GM12878 (cell line): ENCODE results near the gene PRG3. TPM values are rescaled to one million over a fixed set of nuclear protein-coding genes. Genes with fewer than 3 reads are reported as not detected.

Experiments used
- ASH2L ChIP-seq: fragments of 300-600, 200-600 bp; sonication (generic); IDR thresholded peaks from 2 replicates; pipeline ENCODE4 v1.6.1; 2017; ENCODE audit warnings: low read depth, mild to moderate bottlenecking, borderline replicate concordance
- GABPA ChIP-seq: IDR thresholded peaks from 2 replicates; pipeline ENCODE4 v1.6.1; 2014; ENCODE audit warnings: antibody characterized with exemption, low read depth, mild to moderate bottlenecking, inconsistent platforms
- IRF4 ChIP-seq: IDR thresholded peaks from 2 replicates; pipeline ENCODE4 v1.6.1; 2011; ENCODE audit warnings: low read depth, low read length
- LARP7 ChIP-seq: fragments of 450-650 bp; IDR thresholded peaks from 2 replicates; pipeline ENCODE4 v1.6.1; 2017; ENCODE audit warnings: mild to moderate bottlenecking
- NR2F1 ChIP-seq: fragments of 450-650 bp; conservative IDR thresholded peaks from 2 replicates; pipeline ENCODE4 v1.6.1; 2017; ENCODE audit warnings: mild to moderate bottlenecking
- PAX5 ChIP-seq: IDR thresholded peaks from 2 replicates; pipeline ENCODE4 v1.6.1; 2011; ENCODE audit warnings: low read depth, low read length, borderline replicate concordance
- POLR2AphosphoS2 ChIP-seq: IDR thresholded peaks from 2 replicates; pipeline ENCODE4 v1.6.1; 2011; ENCODE audit warnings: low read depth, mild to moderate bottlenecking, low read length, improper control_type of control experiment, moderate library complexity
- RBBP5 ChIP-seq: fragments of 200-600 bp; sonication (generic); conservative IDR thresholded peaks from 2 replicates; pipeline ENCODE4 v1.6.1; 2016
- RUNX3 ChIP-seq: IDR thresholded peaks from 2 replicates; pipeline ENCODE4 v1.6.1; 2012; ENCODE audit warnings: low read length, inconsistent platforms
- SMARCA5 ChIP-seq: fragments of 450-650 bp; IDR thresholded peaks from 2 replicates; pipeline ENCODE4 v1.6.1; 2017; ENCODE audit warnings: mild to moderate bottlenecking
- SP1 ChIP-seq: IDR thresholded peaks from one replicate; pipeline ENCODE4 v1.6.1; 2011; ENCODE audit warnings: low read depth, low read length
- SREBF2 ChIP-seq: IDR thresholded peaks from 2 replicates; pipeline ENCODE4 v1.6.1; 2012; ENCODE audit warnings: mild to moderate bottlenecking, low read length
- STAT3 ChIP-seq: IDR thresholded peaks from 2 replicates; pipeline ENCODE4 v1.6.1; 2011; ENCODE audit warnings: low read depth, low read length, improper control_type of control experiment
- TAF1 ChIP-seq: IDR thresholded peaks from 2 replicates; pipeline ENCODE4 v1.6.1; 2011; ENCODE audit warnings: mild to moderate bottlenecking, low read depth, low read length, borderline replicate concordance
- TCF12 ChIP-seq: IDR thresholded peaks from 2 replicates; pipeline ENCODE4 v1.6.1; 2011; ENCODE audit warnings: low read depth, mild to moderate bottlenecking, low read length
- WRNIP1 ChIP-seq: IDR thresholded peaks from 2 replicates; pipeline ENCODE4 v1.6.1; 2011; ENCODE audit warnings: low read depth, low read length, improper control_type of control experiment, borderline replicate concordance
- ZNF207 ChIP-seq: fragments of 450-650 bp; IDR thresholded peaks from 2 replicates; pipeline ENCODE4 v1.6.1; 2014; ENCODE audit warnings: antibody characterized with exemption, mild to moderate bottlenecking, borderline replicate concordance
- polyA plus RNA-seq, 11 experiments: library from polyadenylated mRNA; depleted of rRNA in 4 of 11; unstranded in 6 of 11; stranded (reverse) in 5 of 11; fragments of >200 nt; fragmentation: Nextera tagmentation in 4 of 11; fragmentation: Illumina TruSeq in 1 of 11; extraction: Ambion mirVana in 4 of 11; extraction: Trizol in 1 of 11; gene quantifications; 1 replicate in 1 of 11; 2 replicates in 10 of 11; pipeline versions ENCODE4 v1.2.1 to v1.2.3, GENCODE V29; 2011 to 2016; ENCODE audit warnings: inconsistent platforms in 2 of 11, missing spikeins in 2 of 11, low read depth in 1 of 11
- total RNA-seq, 4 experiments: library from RNA; depleted of rRNA in 3 of 4; stranded (reverse); fragments of >200 nt in 3 of 4; fragmentation: Illumina TruSeq in 1 of 4; extraction: Trizol in 1 of 4; gene quantifications; 2 replicates each; pipeline versions ENCODE4 v1.2.1 to v1.2.3, GENCODE V29; 2013 to 2021
- TF ChIP-seq, protein P1 (sequence below): fragments of 450-650 bp; formaldehyde crosslinking; IDR thresholded peaks from 2 replicates; pipeline ENCODE4 v1.4.0; 2020; ENCODE audit warnings: mild to moderate bottlenecking, moderate library complexity
- TF ChIP-seq, protein P2 (sequence below): IDR thresholded peaks from 2 replicates; pipeline ENCODE4 v1.6.1; 2012; ENCODE audit warnings: improper control_type of control experiment, low read depth, low read length; ENCODE audit not compliant: insufficient replicate concordance
- TF ChIP-seq, protein P3 (sequence below): fragments of 150-350 bp; IDR thresholded peaks from 2 replicates; pipeline ENCODE4 v1.6.1; 2014; ENCODE audit warnings: mild to moderate bottlenecking, low read depth, low read length

PRG3 gene
- total and polyA plus RNA-seq, 10 of the 15 experiments (the other 5 are each of a cell fraction or from before 2014, with no cell fraction given), result not detected

DNA sequence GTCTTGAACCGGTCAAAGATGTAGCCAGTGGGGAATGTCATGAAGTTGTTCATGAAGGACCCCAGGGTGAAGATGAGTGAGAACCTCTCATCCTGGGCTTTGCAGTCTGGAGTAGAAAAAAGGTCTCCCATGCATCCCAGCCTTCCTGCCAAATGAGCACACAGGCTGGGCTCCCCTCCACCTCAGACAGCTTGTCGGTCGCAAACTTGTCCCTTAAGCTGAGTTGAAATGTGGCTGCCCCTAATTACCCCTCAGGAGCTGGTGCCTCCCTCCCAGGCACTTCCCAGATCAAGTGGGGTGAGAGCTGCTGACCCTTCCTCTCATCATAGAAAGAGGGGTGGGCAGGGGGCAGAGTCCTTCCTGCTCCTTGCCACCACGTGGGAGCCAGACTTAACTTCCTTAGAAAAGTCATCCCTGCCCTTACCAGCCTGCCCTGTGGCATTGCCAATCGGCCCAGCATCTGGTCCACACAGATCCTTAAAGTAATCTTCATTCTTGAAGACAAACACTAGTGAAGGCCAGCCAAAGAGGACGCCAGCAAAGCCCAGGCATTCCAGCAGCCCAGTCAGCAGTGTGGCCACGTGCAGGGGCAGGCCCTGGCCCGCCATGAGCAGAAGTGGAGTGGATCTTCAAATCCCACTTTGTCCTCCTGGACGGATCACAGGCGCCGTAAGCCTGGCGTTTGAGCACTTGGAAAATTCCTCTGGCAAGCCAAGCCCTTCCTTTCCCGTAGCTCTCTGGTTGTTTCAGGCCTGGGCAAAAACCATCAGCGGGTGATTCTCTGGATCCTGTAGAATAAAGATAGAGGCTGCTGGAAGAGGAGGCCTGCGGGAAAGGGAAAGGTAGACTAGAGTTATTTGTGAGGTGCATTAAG lies 44.9 kb upstream of the PRG3 start (continued):
- TF ChIP-seq, protein P1, sequence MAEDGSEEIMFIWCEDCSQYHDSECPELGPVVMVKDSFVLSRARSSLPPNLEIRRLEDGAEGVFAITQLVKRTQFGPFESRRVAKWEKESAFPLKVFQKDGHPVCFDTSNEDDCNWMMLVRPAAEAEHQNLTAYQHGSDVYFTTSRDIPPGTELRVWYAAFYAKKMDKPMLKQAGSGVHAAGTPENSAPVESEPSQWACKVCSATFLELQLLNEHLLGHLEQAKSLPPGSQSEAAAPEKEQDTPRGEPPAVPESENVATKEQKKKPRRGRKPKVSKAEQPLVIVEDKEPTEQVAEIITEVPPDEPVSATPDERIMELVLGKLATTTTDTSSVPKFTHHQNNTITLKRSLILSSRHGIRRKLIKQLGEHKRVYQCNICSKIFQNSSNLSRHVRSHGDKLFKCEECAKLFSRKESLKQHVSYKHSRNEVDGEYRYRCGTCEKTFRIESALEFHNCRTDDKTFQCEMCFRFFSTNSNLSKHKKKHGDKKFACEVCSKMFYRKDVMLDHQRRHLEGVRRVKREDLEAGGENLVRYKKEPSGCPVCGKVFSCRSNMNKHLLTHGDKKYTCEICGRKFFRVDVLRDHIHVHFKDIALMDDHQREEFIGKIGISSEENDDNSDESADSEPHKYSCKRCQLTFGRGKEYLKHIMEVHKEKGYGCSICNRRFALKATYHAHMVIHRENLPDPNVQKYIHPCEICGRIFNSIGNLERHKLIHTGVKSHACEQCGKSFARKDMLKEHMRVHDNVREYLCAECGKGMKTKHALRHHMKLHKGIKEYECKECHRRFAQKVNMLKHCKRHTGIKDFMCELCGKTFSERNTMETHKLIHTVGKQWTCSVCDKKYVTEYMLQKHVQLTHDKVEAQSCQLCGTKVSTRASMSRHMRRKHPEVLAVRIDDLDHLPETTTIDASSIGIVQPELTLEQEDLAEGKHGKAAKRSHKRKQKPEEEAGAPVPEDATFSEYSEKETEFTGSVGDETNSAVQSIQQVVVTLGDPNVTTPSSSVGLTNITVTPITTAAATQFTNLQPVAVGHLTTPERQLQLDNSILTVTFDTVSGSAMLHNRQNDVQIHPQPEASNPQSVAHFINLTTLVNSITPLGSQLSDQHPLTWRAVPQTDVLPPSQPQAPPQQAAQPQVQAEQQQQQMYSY (CRISPR knock-in tag), result no peak
- TF ChIP-seq, protein P2, sequence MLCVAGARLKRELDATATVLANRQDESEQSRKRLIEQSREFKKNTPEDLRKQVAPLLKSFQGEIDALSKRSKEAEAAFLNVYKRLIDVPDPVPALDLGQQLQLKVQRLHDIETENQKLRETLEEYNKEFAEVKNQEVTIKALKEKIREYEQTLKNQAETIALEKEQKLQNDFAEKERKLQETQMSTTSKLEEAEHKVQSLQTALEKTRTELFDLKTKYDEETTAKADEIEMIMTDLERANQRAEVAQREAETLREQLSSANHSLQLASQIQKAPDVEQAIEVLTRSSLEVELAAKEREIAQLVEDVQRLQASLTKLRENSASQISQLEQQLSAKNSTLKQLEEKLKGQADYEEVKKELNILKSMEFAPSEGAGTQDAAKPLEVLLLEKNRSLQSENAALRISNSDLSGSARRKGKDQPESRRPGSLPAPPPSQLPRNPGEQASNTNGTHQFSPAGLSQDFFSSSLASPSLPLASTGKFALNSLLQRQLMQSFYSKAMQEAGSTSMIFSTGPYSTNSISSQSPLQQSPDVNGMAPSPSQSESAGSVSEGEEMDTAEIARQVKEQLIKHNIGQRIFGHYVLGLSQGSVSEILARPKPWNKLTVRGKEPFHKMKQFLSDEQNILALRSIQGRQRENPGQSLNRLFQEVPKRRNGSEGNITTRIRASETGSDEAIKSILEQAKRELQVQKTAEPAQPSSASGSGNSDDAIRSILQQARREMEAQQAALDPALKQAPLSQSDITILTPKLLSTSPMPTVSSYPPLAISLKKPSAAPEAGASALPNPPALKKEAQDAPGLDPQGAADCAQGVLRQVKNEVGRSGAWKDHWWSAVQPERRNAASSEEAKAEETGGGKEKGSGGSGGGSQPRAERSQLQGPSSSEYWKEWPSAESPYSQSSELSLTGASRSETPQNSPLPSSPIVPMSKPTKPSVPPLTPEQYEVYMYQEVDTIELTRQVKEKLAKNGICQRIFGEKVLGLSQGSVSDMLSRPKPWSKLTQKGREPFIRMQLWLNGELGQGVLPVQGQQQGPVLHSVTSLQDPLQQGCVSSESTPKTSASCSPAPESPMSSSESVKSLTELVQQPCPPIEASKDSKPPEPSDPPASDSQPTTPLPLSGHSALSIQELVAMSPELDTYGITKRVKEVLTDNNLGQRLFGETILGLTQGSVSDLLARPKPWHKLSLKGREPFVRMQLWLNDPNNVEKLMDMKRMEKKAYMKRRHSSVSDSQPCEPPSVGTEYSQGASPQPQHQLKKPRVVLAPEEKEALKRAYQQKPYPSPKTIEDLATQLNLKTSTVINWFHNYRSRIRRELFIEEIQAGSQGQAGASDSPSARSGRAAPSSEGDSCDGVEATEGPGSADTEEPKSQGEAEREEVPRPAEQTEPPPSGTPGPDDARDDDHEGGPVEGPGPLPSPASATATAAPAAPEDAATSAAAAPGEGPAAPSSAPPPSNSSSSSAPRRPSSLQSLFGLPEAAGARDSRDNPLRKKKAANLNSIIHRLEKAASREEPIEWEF, result no peak
- TF ChIP-seq STAT3 (no peak), ZNF207 (no peak), WRNIP1 (no peak), TAF1 (0 out of 2 replicates have a peak, but pooled peaks have one; percentile 7), SREBF2 (no peak), SP1 (no peak), RBBP5 (no peak), RUNX3 (no peak), IRF4 (no peak), ASH2L (no peak), LARP7 (no peak), POLR2AphosphoS2 (no peak), NR2F1 (no peak), PAX5 (no peak), GABPA (no peak), TCF12 (no peak), SMARCA5 (no peak)
- TF ChIP-seq, protein P3, sequence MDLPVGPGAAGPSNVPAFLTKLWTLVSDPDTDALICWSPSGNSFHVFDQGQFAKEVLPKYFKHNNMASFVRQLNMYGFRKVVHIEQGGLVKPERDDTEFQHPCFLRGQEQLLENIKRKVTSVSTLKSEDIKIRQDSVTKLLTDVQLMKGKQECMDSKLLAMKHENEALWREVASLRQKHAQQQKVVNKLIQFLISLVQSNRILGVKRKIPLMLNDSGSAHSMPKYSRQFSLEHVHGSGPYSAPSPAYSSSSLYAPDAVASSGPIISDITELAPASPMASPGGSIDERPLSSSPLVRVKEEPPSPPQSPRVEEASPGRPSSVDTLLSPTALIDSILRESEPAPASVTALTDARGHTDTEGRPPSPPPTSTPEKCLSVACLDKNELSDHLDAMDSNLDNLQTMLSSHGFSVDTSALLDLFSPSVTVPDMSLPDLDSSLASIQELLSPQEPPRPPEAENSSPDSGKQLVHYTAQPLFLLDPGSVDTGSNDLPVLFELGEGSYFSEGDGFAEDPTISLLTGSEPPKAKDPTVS, result no peak
